ENCODE data around the gene SUFU. TPM values are rescaled to one million over a fixed set of nuclear protein-coding genes. Genes with fewer than 3 reads are reported as not detected.
A peak's percentile ranks its signal among the peaks of the same experiment; 100 is the strongest.

The SUFU gene
- polyA plus RNA-seq, 3 donors = 27.3 to 30.3 (median 28.2) TPM

DNA sequence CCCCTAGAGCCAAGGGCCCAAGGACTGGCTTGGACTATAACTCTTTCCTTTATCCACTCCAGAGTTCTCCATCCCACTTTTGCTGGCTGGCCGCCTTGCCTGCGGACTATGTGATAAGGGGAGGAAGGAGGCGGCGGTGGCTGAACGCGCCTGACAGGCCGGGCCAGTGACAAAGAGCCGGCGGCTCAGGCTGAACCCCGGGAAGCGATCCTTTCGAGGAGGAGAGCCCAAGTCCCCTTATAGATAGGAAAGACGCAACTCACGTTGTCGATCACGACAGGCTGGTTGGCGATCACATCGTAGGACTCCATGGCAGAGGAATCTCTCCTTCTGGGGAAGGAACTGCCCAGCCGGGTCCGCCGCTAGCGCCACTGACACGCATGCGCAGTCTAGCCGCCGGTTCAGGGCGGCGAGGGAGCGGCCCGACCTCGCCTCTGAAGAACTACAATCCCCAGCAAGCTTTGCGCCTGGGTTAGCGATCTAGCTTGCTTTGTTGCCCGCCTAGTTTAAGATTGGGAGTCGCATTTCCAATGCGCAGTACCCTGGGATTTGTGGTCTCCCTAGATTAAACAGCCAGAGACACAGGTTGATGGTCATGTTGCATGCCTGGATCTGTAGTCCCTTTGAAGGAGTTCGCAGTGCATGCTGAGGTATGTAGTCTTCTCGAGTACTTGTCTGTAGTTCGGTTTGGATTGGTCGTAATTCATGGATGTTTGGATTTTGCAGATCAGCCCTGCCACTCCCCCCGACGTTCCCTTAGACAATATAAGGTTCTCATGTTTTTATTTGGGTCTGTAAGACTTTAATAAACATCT, 1.2 kb upstream of the SUFU start, which contains the start of gene ACTR1A:
Gene ACTR1A (minus strand): TSS at position 376 of the 815 bp plus-strand sequence. CDS start 65 bp downstream, at position 311.
- DNase-seq (ENCODE audit: extremely low read depth in 1 of 11, low read depth in 9 of 11, low spot score in 4 of 11) = peak; percentile 94 to 99 (median 98)

GRCh38 chr10:102504179-102504975, 605 bp downstream of the SUFU start:
- peak in 3 of 11 donors; percentile 32 to 54 (median 45) for DNase-seq (ENCODE audit: extremely low read depth in 1 of 11, low read depth in 9 of 11, low spot score in 4 of 11)

- no peak for DNase-seq (ENCODE audit: extremely low read depth in 1 of 11, low read depth in 9 of 11, low spot score in 4 of 11)
Observed at GRCh38 chr10:102504976-102505300, 1.2 kb downstream of the SUFU start.

GRCh38 chr10:102505462-102506115, 1.8 kb downstream of the SUFU start:
- no peak for DNase-seq (ENCODE audit: extremely low read depth in 1 of 11, low read depth in 9 of 11, low spot score in 4 of 11)

DNA sequence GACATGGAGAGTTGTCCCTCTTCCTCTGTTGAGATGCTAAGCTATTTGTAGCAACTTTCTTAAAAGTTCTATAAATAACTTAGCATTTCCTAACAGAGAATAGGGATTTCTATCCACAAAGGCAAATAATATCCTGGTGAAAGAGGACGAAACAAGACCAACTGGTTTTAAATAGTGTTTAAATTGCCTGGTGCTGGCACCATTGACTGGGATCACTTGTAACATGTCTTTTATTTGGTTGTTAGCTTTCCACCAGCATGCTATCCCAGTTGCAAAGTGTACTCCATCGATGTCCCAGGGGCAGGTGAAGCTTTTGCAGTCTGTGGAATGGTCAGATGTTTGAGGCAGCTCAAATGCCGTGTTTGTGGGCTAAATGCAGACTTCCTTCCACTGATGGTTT, 3.7 kb downstream of the SUFU start:
- no peak for DNase-seq (ENCODE audit: extremely low read depth in 1 of 11, low read depth in 9 of 11, low spot score in 4 of 11)

GRCh38 chr10:102508506-102508905, 4.7 kb downstream of the SUFU start:
- no peak for DNase-seq (ENCODE audit: extremely low read depth in 1 of 11, low read depth in 9 of 11, low spot score in 4 of 11)

DNA sequence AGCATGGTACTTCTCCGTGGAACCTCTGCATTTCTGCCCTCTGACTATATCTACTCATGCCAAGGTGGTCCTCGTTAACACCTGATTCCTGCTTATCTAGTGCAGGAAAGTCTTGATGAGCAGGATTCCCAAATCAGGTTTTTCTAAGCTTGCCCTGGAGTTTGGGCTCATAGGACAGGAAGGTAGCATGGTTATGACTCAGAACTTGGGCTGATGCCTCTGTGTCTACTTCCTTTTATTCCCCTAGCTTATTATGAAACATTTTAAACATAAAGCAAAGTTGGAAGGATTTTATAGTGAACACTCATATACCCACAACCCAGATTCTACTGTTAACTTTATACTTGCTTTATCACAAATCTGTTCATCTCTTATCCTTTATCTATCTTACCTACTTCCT, 5.6 kb downstream of the SUFU start:
- DNase-seq (ENCODE audit: extremely low read depth in 1 of 11, low read depth in 9 of 11, low spot score in 4 of 11) = no peak

DNA sequence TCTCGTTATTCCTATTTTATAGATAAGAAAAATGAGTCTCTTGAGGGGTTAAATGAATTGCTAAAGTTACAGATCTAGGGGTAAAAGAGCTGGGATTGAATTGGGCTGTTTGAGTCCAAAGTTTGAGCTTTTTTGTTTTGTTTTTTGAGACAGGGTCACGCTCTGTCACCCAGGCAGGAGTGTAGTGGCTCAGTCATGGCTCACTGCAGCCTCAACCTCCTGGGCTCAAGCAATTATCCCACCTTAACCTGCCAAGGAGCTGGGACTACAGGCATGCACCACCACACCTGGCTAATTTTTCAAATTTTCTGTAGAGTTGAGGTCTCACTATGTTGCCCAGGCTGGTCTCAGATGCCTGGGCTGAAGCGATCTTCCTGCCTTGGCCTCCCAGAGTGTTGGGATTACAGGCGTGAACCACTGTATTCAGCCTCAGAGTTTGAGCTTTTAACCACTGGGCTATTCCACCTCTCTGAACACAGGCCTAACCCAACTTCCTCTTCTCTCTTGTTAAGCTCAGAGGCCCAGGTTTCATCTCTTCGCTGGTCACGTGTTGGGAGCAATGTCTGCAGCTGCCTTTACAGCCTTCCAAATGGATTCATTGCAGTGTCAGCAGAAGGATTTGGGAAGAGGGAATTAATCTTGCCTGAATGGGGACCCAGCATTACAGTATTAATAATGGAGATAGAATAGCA, 8.0 kb downstream of the SUFU start:
- DNase-seq (ENCODE audit: extremely low read depth in 1 of 11, low read depth in 9 of 11, low spot score in 4 of 11) = no peak

DNA sequence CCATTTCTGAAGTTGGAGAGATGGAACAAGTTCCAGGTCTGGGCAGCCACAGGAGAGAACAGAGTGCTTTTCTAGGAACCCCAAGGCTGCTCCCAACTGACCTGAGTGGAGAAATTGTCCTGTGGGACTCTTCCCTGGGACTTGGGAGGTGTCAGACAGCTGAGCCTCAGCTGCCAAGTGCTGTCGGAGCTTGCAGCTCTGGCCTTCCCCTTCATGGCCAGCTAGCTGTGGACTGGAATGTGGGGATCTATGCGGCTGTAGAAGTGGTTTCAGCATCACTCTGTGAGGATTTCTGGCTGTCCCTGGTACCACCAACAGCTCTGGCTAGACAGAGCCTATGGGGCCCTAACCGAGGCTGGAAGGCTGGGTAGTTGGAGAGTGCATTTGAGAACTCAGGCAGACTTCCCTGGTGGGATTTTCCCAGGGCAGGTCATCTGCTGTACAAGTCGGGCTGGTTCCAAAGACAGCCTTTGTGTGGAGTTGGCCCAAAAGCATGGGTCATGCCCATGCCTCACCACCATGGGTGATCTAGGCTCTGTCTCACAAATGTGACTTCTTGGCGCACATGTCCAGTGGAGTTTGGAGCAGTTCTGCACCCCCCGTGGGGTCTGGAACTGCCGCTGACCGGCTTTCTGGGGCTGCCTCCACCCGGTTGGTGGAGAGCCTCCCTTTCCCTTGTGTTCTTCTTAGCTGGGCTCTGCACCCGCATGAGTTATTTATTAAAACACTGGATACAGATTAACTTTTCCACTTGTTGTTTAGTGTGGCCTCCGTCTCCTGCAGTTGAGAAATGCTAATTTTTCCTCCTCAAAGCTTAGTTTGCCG, 10.9 kb downstream of the SUFU start:
- DNase-seq (ENCODE audit: extremely low read depth in 1 of 11, low read depth in 9 of 11, low spot score in 4 of 11) = peak in 2 of 11 donors; percentile 52 to 68

- DNase-seq (ENCODE audit: extremely low read depth in 1 of 11, low read depth in 9 of 11, low spot score in 4 of 11) = no peak
Observed at GRCh38 chr10:102515724-102516123, 12.0 kb downstream of the SUFU start.

- DNase-seq (ENCODE audit: extremely low read depth in 1 of 11, low read depth in 9 of 11, low spot score in 4 of 11) = no peak
Observed at GRCh38 chr10:102517553-102517952, 13.8 kb downstream of the SUFU start.

GRCh38 chr10:102519246-102519825, 15.6 kb downstream of the SUFU start:
- DNase-seq (ENCODE audit: extremely low read depth in 1 of 11, low read depth in 9 of 11, low spot score in 4 of 11) = no peak

DNA sequence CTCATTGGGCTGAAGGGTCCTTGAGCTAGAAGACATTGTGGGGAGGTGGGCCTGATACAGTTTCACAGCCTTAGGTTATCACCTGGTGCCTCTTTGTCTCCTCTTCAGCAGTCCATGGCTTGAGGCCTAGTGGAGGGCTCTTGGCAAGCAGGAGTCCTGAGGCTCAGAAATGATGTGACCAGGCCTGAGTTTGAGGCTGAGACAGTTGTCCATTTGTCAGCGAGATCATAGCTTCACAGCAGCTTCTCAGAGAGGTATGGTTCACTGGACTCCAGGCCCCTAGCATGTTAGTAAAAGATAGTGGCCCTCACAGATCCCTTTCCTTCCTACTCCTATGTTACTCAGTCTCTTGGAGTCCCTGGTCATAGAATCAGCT, 19.1 kb downstream of the SUFU start:
- no peak for DNase-seq (ENCODE audit: extremely low read depth in 1 of 11, low read depth in 9 of 11, low spot score in 4 of 11)

GRCh38 chr10:102523250-102524029, 19.7 kb downstream of the SUFU start:
- DNase-seq (ENCODE audit: extremely low read depth in 1 of 11, low read depth in 9 of 11, low spot score in 4 of 11) = no peak

DNA sequence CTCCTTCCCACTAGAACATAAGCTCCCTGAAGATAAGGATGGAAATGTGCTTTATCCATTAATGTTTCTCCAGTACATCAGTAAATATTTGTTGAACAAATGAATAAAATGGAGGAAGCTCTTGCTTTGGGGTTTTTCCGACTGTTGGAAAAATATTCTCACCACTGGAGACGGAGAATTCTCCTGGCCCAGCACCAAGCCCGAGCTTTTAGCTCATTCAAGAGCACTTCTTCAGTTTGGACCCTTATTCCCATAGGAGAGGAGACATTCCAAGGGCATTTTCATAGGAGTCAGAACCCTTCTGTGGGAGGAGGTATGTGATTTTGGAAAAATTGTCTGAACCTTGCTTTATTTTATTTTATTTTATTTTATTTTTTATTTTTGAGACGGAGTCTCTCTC, 21.0 kb downstream of the SUFU start:
- no peak for DNase-seq (ENCODE audit: extremely low read depth in 1 of 11, low read depth in 9 of 11, low spot score in 4 of 11)

DNA sequence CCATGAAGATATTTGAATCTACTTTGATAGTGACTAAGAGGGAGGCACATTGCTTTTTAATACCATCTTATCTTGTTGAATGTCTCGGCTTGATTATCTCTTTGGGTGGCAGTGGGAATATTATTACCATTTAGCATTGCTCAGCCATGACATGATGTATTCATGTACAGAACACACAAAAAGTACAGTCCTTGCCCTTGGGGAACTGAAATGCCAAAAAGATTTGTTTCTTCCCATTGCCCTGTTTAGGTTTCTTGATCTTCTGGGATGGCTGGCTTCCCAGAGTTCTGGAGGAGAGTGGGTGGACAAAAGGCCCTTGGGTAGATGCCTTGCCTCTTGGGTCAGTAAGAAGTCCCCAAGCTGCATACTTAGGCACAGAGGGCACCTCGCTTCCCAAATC, 23.8 kb downstream of the SUFU start:
- DNase-seq (ENCODE audit: extremely low read depth in 1 of 11, low read depth in 9 of 11, low spot score in 4 of 11) = peak in 1 of 11 donors; percentile 25

GRCh38 chr10:102534333-102534732, 30.6 kb downstream of the SUFU start:
- DNase-seq (ENCODE audit: extremely low read depth in 1 of 11, low read depth in 9 of 11, low spot score in 4 of 11) = no peak
